Activated naive CD4-positive, alpha-beta T cell treated with anti-CD3 and anti-CD28 coated beads, Interleukin-2, amount 50 U/mL, for 24 hours (primary cell): ENCODE data around the gene CDH13.

ENCODE experiments used
- H3K27ac Mint-ChIP-seq: one replicate; pipeline ENCODE4 v1.8.0; 2021; ENCODE audit warnings: mild to moderate bottlenecking, mixed read lengths
- H3K27me3 Mint-ChIP-seq: one replicate; pipeline ENCODE4 v1.8.0; 2021; ENCODE audit warnings: mixed read lengths
- H3K36me3 Mint-ChIP-seq: one replicate; pipeline ENCODE4 v1.8.0; 2021; ENCODE audit warnings: mixed read lengths
- H3K4me1 Mint-ChIP-seq: one replicate; pipeline ENCODE4 v1.8.0; 2021; ENCODE audit warnings: mixed read lengths
- H3K4me3 Mint-ChIP-seq: one replicate; pipeline ENCODE4 v1.8.0; 2021; ENCODE audit warnings: mild to moderate bottlenecking, mixed read lengths
- H3K9me3 Mint-ChIP-seq: one replicate; pipeline ENCODE4 v1.8.0; 2021; ENCODE audit warnings: mixed read lengths

CDH13 gene

DNA sequence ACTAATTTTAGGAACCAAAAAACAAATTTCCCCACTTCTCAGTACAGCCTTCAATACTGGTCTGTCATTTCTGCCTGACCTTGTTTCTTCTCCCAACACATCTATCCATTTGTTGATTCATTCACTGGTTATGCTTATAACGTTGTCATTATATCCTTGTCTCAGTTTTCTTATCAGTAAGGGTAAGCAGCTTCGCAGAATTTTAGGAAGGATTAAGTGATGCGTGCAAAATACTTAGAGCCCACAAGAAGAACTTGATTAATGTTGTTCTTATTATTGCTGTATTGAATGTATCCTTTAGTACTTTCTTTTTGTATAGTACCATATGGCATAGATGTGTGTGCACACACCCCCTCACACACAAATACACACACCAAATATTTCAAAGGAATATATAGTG lies 777.5 kb downstream of the CDH13 start:
- Mint-ChIP-seq H3K27me3 (no peaks in the 10 kb centered on the region), H3K9me3 (peaks cover 5% of the 10 kb centered on the region), H3K4me1 (no peaks in the 10 kb centered on the region), H3K4me3 (no peak overlapping the region), H3K27ac (no peak overlapping the region), H3K36me3 (no peaks in the 10 kb centered on the region)

DNA sequence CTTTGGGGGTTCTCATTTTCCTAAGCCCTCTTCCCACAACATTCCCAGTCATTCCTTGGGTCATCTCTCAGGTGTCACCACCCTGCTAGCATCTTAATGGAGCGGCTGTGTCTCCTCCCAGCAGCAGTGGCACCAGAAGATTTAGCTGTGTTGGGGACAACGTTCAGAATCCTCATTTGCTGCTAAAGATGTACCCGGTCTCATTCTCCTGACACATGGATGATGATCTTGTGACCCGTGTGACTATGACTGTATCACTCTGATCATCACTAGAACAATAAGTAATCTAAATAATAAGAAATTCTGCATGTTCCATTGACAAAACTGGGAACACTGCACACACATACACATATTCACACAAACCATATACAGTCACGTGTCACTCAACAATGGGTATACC lies 781.2 kb downstream of the CDH13 start:
- no peaks in the 10 kb centered on the region for H3K27me3 Mint-ChIP-seq
- no peak overlapping the region for H3K4me3 Mint-ChIP-seq
- H3K36me3 Mint-ChIP-seq, result no peaks in the 10 kb centered on the region
- no peak overlapping the region for H3K27ac Mint-ChIP-seq
- H3K4me1 Mint-ChIP-seq, result no peaks in the 10 kb centered on the region
- no peaks in the 10 kb centered on the region for H3K9me3 Mint-ChIP-seq

- Mint-ChIP-seq H3K27ac (no peak overlapping the region), H3K4me3 (no peak overlapping the region), H3K9me3 (no peaks in the 10 kb centered on the region), H3K27me3 (no peaks in the 10 kb centered on the region), H3K4me1 (no peaks in the 10 kb centered on the region), H3K36me3 (no peaks in the 10 kb centered on the region)
Measured at GRCh38 chr16:83409347-83409746, 782.6 kb downstream of the CDH13 start.

DNA sequence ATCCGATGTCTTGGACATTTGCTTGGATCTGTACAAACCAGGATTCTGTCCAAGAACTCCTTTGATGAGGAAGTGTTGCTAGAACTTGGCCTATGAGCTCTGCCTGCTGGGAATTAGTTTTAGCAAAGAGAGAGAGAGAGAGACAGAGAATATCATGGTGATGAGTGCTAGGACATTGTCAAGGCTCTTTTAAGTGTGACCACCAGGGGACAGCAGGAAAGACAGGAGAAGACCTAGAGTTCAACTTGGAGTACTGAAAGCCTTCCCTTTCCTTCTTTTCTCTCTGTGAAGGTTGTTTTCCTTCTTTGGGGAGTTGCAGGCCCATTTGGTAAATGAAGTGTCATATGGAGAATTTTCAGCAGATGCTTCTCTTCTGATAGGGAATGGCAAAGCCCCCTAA lies 791.8 kb downstream of the CDH13 start:
- Mint-ChIP-seq H3K27me3 (peaks cover 1% of the 10 kb centered on the region), H3K4me3 (no peak overlapping the region), H3K9me3 (peaks cover 4% of the 10 kb centered on the region), H3K4me1 (no peaks in the 10 kb centered on the region), H3K36me3 (no peaks in the 10 kb centered on the region), H3K27ac (no peak overlapping the region)

DNA sequence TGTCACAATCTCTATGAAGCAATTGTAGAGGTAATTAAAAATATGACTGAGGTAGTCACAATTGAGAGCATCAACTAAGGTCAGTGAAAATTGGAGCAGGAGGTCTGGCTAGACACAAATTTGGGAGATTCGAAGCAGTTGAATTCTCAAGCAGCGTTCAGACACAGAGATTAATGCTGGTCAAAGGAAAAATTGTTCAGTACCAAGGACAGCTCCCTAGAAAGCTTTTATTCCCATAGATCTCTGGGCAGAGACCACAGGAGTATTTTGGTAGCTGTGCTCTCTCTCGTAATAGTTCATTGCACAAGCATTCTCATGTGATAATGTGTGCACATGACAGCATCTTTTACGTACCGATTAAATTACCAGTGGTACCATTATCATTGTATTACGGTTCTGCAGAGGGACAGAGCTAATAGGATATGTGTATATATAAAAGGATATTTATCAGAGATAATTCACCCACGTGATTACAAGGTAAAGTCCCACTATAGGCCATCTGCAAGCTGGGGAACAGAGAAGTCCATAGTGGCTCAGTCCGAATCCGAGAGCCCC lies 793.5 kb downstream of the CDH13 start:
- Mint-ChIP-seq H3K27me3 (no peaks in the 10 kb centered on the region), H3K36me3 (no peaks in the 10 kb centered on the region), H3K9me3 (peaks cover 4% of the 10 kb centered on the region), H3K4me3 (no peak overlapping the region), H3K27ac (no peak overlapping the region), H3K4me1 (no peaks in the 10 kb centered on the region)

- Mint-ChIP-seq H3K4me3 (no peak overlapping the region), H3K9me3 (peaks cover 11% of the 10 kb centered on the region), H3K4me1 (no peaks in the 10 kb centered on the region), H3K36me3 (no peaks in the 10 kb centered on the region), H3K27me3 (peaks cover 3% of the 10 kb centered on the region), H3K27ac (no peak overlapping the region)
Measured at GRCh38 chr16:83433201-83433600, 806.4 kb downstream of the CDH13 start.

- Mint-ChIP-seq H3K9me3 (no peaks in the 10 kb centered on the region), H3K4me1 (no peaks in the 10 kb centered on the region), H3K27me3 (no peaks in the 10 kb centered on the region), H3K27ac (no peak overlapping the region), H3K36me3 (no peaks in the 10 kb centered on the region), H3K4me3 (no peak overlapping the region)
Measured at GRCh38 chr16:83437036-83437435, 810.3 kb downstream of the CDH13 start.

- no peak overlapping the region for H3K4me3 Mint-ChIP-seq
- H3K27ac Mint-ChIP-seq, result no peak overlapping the region
- no peaks in the 10 kb centered on the region for H3K9me3 Mint-ChIP-seq
- H3K36me3 Mint-ChIP-seq, result no peaks in the 10 kb centered on the region
- H3K27me3 Mint-ChIP-seq, result no peaks in the 10 kb centered on the region
- no peaks in the 10 kb centered on the region for H3K4me1 Mint-ChIP-seq
Measured at GRCh38 chr16:83438326-83438725, 811.6 kb downstream of the CDH13 start.

DNA sequence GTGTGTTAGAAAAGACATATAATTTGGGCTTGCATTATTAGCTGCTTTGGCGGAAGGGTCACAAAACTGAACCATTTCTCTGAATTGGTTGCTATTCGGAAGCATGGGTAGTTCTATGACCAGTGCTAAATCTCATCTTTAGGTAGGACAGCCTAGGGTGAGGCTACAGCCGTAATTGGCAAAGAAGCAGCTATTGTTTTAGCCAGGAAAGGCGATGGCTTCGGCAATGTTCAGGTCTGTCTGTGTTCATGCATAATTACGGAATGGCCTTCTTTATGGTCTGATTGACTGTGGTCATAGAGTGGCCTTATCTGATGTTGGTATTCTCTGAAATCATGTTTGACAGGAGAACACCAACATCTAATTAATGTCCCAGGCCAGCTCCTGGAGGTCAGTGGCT lies 812.6 kb downstream of the CDH13 start:
- no peaks in the 10 kb centered on the region for H3K4me1 Mint-ChIP-seq
- H3K27ac Mint-ChIP-seq, result no peak overlapping the region
- H3K4me3 Mint-ChIP-seq, result no peak overlapping the region
- no peaks in the 10 kb centered on the region for H3K36me3 Mint-ChIP-seq
- no peaks in the 10 kb centered on the region for H3K9me3 Mint-ChIP-seq
- no peaks in the 10 kb centered on the region for H3K27me3 Mint-ChIP-seq

DNA sequence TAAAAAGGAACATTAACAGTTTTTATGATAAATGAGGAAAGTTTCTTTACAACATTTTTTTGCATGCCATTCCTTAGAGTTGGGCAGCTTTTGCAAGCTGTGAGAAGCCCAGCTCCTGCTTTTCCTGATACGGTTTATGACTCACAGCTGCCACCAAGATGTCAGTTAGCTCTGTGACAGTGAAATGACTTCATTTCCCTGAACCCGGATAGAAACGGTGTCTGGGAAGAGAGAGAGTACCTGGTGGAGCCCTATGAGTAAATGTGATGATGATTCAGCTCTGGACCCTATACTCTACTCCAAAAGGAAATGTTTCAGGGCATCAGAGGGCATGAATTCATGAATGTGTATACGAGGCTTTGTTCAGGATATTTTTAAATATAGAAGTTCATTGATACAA lies 814.7 kb downstream of the CDH13 start:
- Mint-ChIP-seq H3K4me3 (no peak overlapping the region), H3K36me3 (no peaks in the 10 kb centered on the region)

GRCh38 chr16:83443972-83444371 lies 817.2 kb downstream of the CDH13 start:
- Mint-ChIP-seq H3K9me3 (no peaks in the 10 kb centered on the region), H3K27ac (no peak overlapping the region), H3K4me1 (no peaks in the 10 kb centered on the region), H3K36me3 (no peaks in the 10 kb centered on the region), H3K27me3 (no peaks in the 10 kb centered on the region), H3K4me3 (no peak overlapping the region)

More for the DNA sequence above, 814.7 kb downstream of the CDH13 start:
- H3K9me3 Mint-ChIP-seq, result no peaks in the 10 kb centered on the region
- no peaks in the 10 kb centered on the region for H3K4me1 Mint-ChIP-seq
- no peak overlapping the region for H3K27ac Mint-ChIP-seq
- H3K27me3 Mint-ChIP-seq, result no peaks in the 10 kb centered on the region

DNA sequence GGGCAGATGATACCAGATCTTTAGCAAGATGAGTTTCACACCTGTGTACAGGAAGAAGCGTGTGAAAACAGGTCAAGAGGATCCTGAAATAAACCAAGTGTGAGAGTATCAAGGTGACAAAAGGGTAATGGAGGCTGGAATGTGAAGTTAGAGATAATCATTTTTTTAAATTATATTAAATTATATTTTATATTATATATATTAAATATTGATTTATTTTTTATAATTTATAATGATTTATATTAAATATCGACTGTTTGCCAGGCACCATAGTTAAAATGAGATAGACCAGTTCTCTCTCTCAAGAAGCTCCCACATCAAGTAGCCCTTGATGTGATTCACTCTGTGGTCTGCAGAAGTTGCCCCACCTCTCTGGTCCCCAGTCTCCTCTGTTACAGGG lies 820.8 kb downstream of the CDH13 start:
- no peaks in the 10 kb centered on the region for H3K9me3 Mint-ChIP-seq
- H3K36me3 Mint-ChIP-seq, result no peaks in the 10 kb centered on the region
- H3K4me1 Mint-ChIP-seq, result no peaks in the 10 kb centered on the region
- no peak overlapping the region for H3K4me3 Mint-ChIP-seq
- H3K27ac Mint-ChIP-seq, result no peak overlapping the region
- H3K27me3 Mint-ChIP-seq, result no peaks in the 10 kb centered on the region

- Mint-ChIP-seq H3K4me1 (no peaks in the 10 kb centered on the region), H3K9me3 (no peaks in the 10 kb centered on the region), H3K27me3 (no peaks in the 10 kb centered on the region), H3K27ac (no peak overlapping the region), H3K4me3 (no peak overlapping the region), H3K36me3 (no peaks in the 10 kb centered on the region)
Measured at GRCh38 chr16:83449861-83450260, 823.1 kb downstream of the CDH13 start.

- no peaks in the 10 kb centered on the region for H3K27me3 Mint-ChIP-seq
- H3K4me3 Mint-ChIP-seq, result no peak overlapping the region
- H3K27ac Mint-ChIP-seq, result no peak overlapping the region
- no peaks in the 10 kb centered on the region for H3K4me1 Mint-ChIP-seq
- no peaks in the 10 kb centered on the region for H3K9me3 Mint-ChIP-seq
- no peaks in the 10 kb centered on the region for H3K36me3 Mint-ChIP-seq
Measured at GRCh38 chr16:83453977-83454376, 827.2 kb downstream of the CDH13 start.

- Mint-ChIP-seq H3K9me3 (no peaks in the 10 kb centered on the region), H3K4me1 (no peaks in the 10 kb centered on the region), H3K27ac (no peak overlapping the region), H3K4me3 (no peak overlapping the region), H3K36me3 (no peaks in the 10 kb centered on the region), H3K27me3 (no peaks in the 10 kb centered on the region)
Measured at GRCh38 chr16:83455716-83456115, 828.9 kb downstream of the CDH13 start.

DNA sequence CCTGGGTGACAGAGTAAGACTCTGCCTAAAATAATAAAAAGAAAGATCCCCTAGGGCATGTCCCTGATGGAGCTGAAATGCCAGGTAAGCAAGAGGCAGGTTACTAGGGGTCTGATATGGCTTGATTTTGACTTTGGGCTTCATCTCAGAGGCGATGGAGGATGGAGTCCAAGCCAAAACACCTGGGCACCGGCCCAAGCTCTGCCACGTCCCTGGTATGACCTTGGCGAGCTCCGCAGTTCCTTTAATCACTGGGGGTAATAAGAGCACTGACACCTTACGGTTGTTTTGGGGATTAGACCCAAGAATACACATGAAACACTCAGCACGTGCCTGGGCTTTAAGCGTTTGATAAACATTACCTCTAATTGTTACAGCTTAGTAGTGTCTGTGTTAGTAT lies 830.2 kb downstream of the CDH13 start:
- H3K36me3 Mint-ChIP-seq, result no peaks in the 10 kb centered on the region
- no peak overlapping the region for H3K27ac Mint-ChIP-seq
- no peaks in the 10 kb centered on the region for H3K27me3 Mint-ChIP-seq
- H3K4me3 Mint-ChIP-seq, result no peak overlapping the region
- no peaks in the 10 kb centered on the region for H3K4me1 Mint-ChIP-seq
- no peaks in the 10 kb centered on the region for H3K9me3 Mint-ChIP-seq

DNA sequence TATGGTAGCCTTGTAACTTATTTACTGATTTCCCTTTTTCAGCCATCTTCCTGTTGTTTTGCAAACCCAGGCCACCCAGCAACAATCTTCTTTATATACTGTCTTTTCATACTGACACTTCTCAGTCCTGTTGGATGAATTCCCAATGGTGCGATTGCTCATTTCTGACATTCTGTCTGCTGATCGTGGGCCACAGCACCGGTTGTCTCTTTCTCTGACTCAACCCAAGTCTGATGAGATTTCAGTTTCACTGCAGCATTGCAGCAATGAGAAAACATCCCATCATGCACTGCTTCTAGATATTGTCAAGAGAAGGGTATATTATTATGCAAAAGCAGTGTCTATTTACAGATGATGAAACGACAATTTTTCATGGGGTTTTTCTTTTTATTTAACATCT lies 831.8 kb downstream of the CDH13 start:
- Mint-ChIP-seq H3K36me3 (no peaks in the 10 kb centered on the region), H3K4me1 (no peaks in the 10 kb centered on the region), H3K27ac (no peak overlapping the region), H3K4me3 (no peak overlapping the region), H3K27me3 (no peaks in the 10 kb centered on the region), H3K9me3 (no peaks in the 10 kb centered on the region)
